HepG2 (cell line): ENCODE data around the gene AQP10. TPM values are rescaled to one million over a fixed set of nuclear protein-coding genes. Genes with fewer than 3 reads are reported as not detected.

Experiments
- ARNT2 ChIP-seq: sonication (generic); formaldehyde crosslinking; IDR thresholded peaks from 2 replicates; pipeline ENCODE4 v1.8.0; 2022; ENCODE audit warnings: mild to moderate bottlenecking, low read depth, missing genetic modification reagents, moderate library complexity
- BCL3 ChIP-seq: sonication (generic); formaldehyde crosslinking; IDR thresholded peaks from 2 replicates; pipeline ENCODE4 v1.5.1; 2020; ENCODE audit warnings: mild to moderate bottlenecking, missing genetic modification reagents, moderate library complexity
- CREM ChIP-seq, 2 experiments: sonication (generic) in 1 of 2; formaldehyde crosslinking in 1 of 2; IDR thresholded peaks; 2 replicates each; pipeline versions ENCODE4 v1.4.0 to v1.6.1; 2016 to 2020; ENCODE audit warnings: antibody characterized with exemption in 1 of 2, mild to moderate bottlenecking in 1 of 2, missing genetic modification reagents in 1 of 2
- EED ChIP-seq: sonication (generic); formaldehyde crosslinking; IDR thresholded peaks from 2 replicates; pipeline ENCODE4 v1.5.0; 2020; ENCODE audit warnings: mild to moderate bottlenecking, missing genetic modification reagents
- GABPB1 ChIP-seq: IDR thresholded peaks from 2 replicates; pipeline ENCODE4 v1.6.1; 2016; ENCODE audit warnings: mild to moderate bottlenecking, missing genetic modification reagents, moderate library complexity, missing compliant biosample characterization
- GATA4 ChIP-seq: sonication (generic); IDR thresholded peaks from 2 replicates; pipeline ENCODE4 v1.6.1; 2016; ENCODE audit warnings: antibody characterized with exemption, low read depth, borderline replicate concordance
- HNRNPLL ChIP-seq: fragments of 200-400 bp; formaldehyde crosslinking; IDR thresholded peaks from 2 replicates; pipeline ENCODE4 v1.6.1; 2017; ENCODE audit warnings: mild to moderate bottlenecking, low read depth, low read length; ENCODE audit not compliant: poor library complexity, severe bottlenecking
- MTA1 ChIP-seq: sonication (generic); formaldehyde crosslinking; IDR thresholded peaks from 2 replicates; pipeline ENCODE4 v1.4.0; 2020; ENCODE audit warnings: missing genetic modification reagents, mild to moderate bottlenecking, borderline replicate concordance
- PATZ1 ChIP-seq: sonication (generic); formaldehyde crosslinking; IDR thresholded peaks from 2 replicates; pipeline ENCODE4 v1.4.0; 2020; ENCODE audit warnings: missing genetic modification reagents
- POGZ ChIP-seq: sonication (generic); formaldehyde crosslinking; IDR thresholded peaks from 2 replicates; pipeline ENCODE4 v1.4.0; 2020; ENCODE audit warnings: mild to moderate bottlenecking, missing genetic modification reagents
- POLR2A ChIP-seq, 2 experiments: IDR thresholded peaks; 2 replicates each; pipeline ENCODE4 v1.6.1; 2011; ENCODE audit warnings: low read depth in 2 of 2, low read length in 2 of 2, mild to moderate bottlenecking in 1 of 2, moderate library complexity in 1 of 2; ENCODE audit not compliant: insufficient read depth in 1 of 2
- RXRB ChIP-seq: IDR thresholded peaks from 2 replicates; pipeline ENCODE4 v1.6.1; 2016; ENCODE audit warnings: borderline replicate concordance, missing genetic modification reagents, missing compliant biosample characterization
- SALL1 ChIP-seq: sonication (generic); formaldehyde crosslinking; IDR thresholded peaks from 2 replicates; pipeline ENCODE4 v1.8.0; 2022; ENCODE audit warnings: mild to moderate bottlenecking, missing genetic modification reagents
- UBTF ChIP-seq: sonication (generic); formaldehyde crosslinking; IDR thresholded peaks from 2 replicates; pipeline ENCODE4 v1.4.0; 2020; ENCODE audit warnings: mild to moderate bottlenecking, missing genetic modification reagents
- ZBTB26 ChIP-seq: IDR thresholded peaks from 2 replicates; pipeline ENCODE4 v1.6.1; 2016; ENCODE audit warnings: missing compliant biosample characterization, missing genetic modification reagents, borderline replicate concordance
- ZNF510 ChIP-seq: sonication (generic); formaldehyde crosslinking; IDR thresholded peaks from 2 replicates; pipeline ENCODE4 v1.4.0; 2020; ENCODE audit warnings: low read depth, mild to moderate bottlenecking, missing genetic modification reagents
- ZNF746 ChIP-seq: sonication (generic); formaldehyde crosslinking; IDR thresholded peaks from 2 replicates; pipeline ENCODE4 v1.8.0; 2022; ENCODE audit warnings: mild to moderate bottlenecking, missing genetic modification reagents
- polyA plus RNA-seq, 8 experiments: library from polyadenylated mRNA; depleted of rRNA in 3 of 8; stranded (reverse) in 7 of 8; unstranded in 1 of 8; fragments of >200 nt; fragmentation: Illumina TruSeq in 4 of 8; extraction: Trizol in 4 of 8; gene quantifications; 2 replicates each; pipeline versions ENCODE4 v1.2.1 to v1.2.3, GENCODE V29; 2011 to 2016; ENCODE audit warnings: low read depth in 4 of 8, missing spikeins in 1 of 8, mixed read lengths in 1 of 8; ENCODE audit not compliant: insufficient read depth in 1 of 8
- total RNA-seq, 5 experiments: library from RNA; depleted of rRNA; stranded (reverse); fragments of >200 nt; fragmentation: Illumina TruSeq; extraction: Trizol; gene quantifications; 2 replicates each; pipeline ENCODE4 v1.2.3, GENCODE V29; 2016; ENCODE audit warnings: low read depth in 1 of 5
- TF ChIP-seq, protein P1 (sequence below): sonication (generic); formaldehyde crosslinking; IDR thresholded peaks from 2 replicates; pipeline ENCODE4 v1.5.0; 2020; ENCODE audit warnings: mild to moderate bottlenecking, missing genetic modification reagents, borderline replicate concordance

Gene AQP10
- total and polyA plus RNA-seq, 2 of the 13 experiments (the other 11 are each of a cell fraction or from before 2014, with no cell fraction given) = 0.30 TPM; not detected in 1

- TF ChIP-seq, protein P1, sequence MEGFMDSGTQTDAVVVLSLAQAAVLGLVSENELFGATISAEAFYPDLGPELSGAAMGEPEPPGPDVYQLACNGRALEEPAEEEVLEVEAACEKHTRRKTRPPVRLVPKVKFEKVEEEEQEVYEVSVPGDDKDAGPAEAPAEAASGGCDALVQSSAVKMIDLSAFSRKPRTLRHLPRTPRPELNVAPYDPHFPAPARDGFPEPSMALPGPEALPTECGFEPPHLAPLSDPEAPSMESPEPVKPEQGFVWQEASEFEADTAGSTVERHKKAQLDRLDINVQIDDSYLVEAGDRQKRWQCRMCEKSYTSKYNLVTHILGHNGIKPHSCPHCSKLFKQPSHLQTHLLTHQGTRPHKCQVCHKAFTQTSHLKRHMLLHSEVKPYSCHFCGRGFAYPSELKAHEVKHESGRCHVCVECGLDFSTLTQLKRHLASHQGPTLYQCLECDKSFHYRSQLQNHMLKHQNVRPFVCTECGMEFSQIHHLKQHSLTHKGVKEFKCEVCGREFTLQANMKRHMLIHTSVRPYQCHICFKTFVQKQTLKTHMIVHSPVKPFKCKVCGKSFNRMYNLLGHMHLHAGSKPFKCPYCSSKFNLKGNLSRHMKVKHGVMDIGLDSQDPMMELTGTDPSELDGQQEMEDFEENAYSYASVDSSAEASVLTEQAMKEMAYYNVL (CRISPR knock-in tag) = no peak
- TF ChIP-seq ZNF746 (CRISPR knock-in tag) = no peak
- peak; percentile 74 for TF ChIP-seq GABPB1 (CRISPR knock-in tag)
- peak; percentile 94 for TF ChIP-seq PATZ1
- no peak for TF ChIP-seq SALL1
- TF ChIP-seq ZNF510 (CRISPR knock-in tag) = no peak
- TF ChIP-seq UBTF (CRISPR knock-in tag) = peak; percentile 24; the same call in 1 of the 2 replicates
- no peak for TF ChIP-seq HNRNPLL
- TF ChIP-seq BCL3 (CRISPR knock-in tag) = no peak
- peak; percentile 72; the same call in 1 of the 2 replicates for TF ChIP-seq MTA1 (CRISPR knock-in tag)
- no peak for TF ChIP-seq EED
- TF ChIP-seq ARNT2 = no peak
- no peak for TF ChIP-seq GATA4
- TF ChIP-seq POGZ (CRISPR knock-in tag) = 0 out of 2 replicates have a peak, but pooled peaks have one; percentile 21
- peak; percentile 25; the same call in 1 of the 2 replicates for TF ChIP-seq RXRB (CRISPR knock-in tag)
- peak; percentile 8; the same call in 1 of the 2 replicates for TF ChIP-seq CREM (IDR thresholded peaks at IDR 0.05)
- TF ChIP-seq CREM (CRISPR knock-in tag; IDR thresholded peaks at IDR 0.05) = no peak
- 0 out of 2 replicates have a peak, but pooled peaks have one; percentile 37 for TF ChIP-seq ZBTB26 (CRISPR knock-in tag)
- peak in 1 of 2 experiments; percentile 30; a peak in 1 of 4 replicates for TF ChIP-seq POLR2A (IDR thresholded peaks at IDR 0.05; ENCODE audit: insufficient read depth in 1 of 2, low read depth in 2 of 2, low read length in 2 of 2)
These were observed 4.0 kb downstream of the AQP10 start, which contains the start of gene ATP8B2 (continued) for GRCh38 chr1:154324669-154325582.
